C1 segment of cervical spinal cord (tissue), 14 donors: ENCODE results near the gene SETD9.

ENCODE experiments used
- DNase-seq, 14 donors: peaks; one replicate each; lab custom pipeline; 2025; lab: John Stamatoyannopoulos, UW

SETD9 gene

GRCh38 chr5:56909294-56910209 is at the start of gene SETD9:
SETD9 (plus strand) TSS chr5:56909596; CDS start chr5:56909646, 50 bp downstream.
- DNase-seq: peak; percentile 76 to 98 (median 94)

- DNase-seq: no peak
Observed at GRCh38 chr5:56861893-56862485, 47.4 kb upstream of the SETD9 start.

- DNase-seq: no peak
Observed at GRCh38 chr5:56862909-56863308, 46.5 kb upstream of the SETD9 start.

GRCh38 chr5:56871777-56872176 is 37.6 kb upstream of the SETD9 start:
- no peak for DNase-seq

- DNase-seq: no peak
Observed at GRCh38 chr5:56873056-56873455, 36.3 kb upstream of the SETD9 start.

- DNase-seq: no peak
Observed at GRCh38 chr5:56876327-56876726, 33.1 kb upstream of the SETD9 start.

- no peak for DNase-seq
Observed at GRCh38 chr5:56881571-56881970, 27.8 kb upstream of the SETD9 start.

- no peak for DNase-seq
Observed at GRCh38 chr5:56893251-56893951, 16.0 kb upstream of the SETD9 start.

GRCh38 chr5:56896763-56897162 is 12.6 kb upstream of the SETD9 start:
- no peak for DNase-seq

GRCh38 chr5:56898213-56898612 is 11.2 kb upstream of the SETD9 start:
- no peak for DNase-seq

- no peak for DNase-seq
Observed at GRCh38 chr5:56900395-56900794, 9.0 kb upstream of the SETD9 start.

- peak in 4 of 14 donors; percentile 5 to 14 (median 11) for DNase-seq
Observed at GRCh38 chr5:56900858-56901578, 8.4 kb upstream of the SETD9 start.

- no peak for DNase-seq
Observed at GRCh38 chr5:56908942-56909293, 478 bp upstream of the SETD9 start.

- DNase-seq: peak in 1 of 14 donors; percentile 74
Observed at GRCh38 chr5:56910210-56910965, 992 bp downstream of the SETD9 start.

GRCh38 chr5:56913766-56914165 is 4.4 kb downstream of the SETD9 start:
- DNase-seq: no peak

GRCh38 chr5:56914678-56915077 is 5.3 kb downstream of the SETD9 start:
- DNase-seq: no peak

GRCh38 chr5:56917534-56917933 is 8.1 kb downstream of the SETD9 start:
- DNase-seq: no peak

- no peak for DNase-seq
Observed at GRCh38 chr5:56918054-56918453, 8.7 kb downstream of the SETD9 start.

GRCh38 chr5:56919942-56920662 is 10.7 kb downstream of the SETD9 start:
- no peak for DNase-seq

GRCh38 chr5:56922922-56923321 is 13.5 kb downstream of the SETD9 start:
- DNase-seq: no peak
